Smooth muscle cell (in vitro differentiated cells): ENCODE measurements around the gene TPRG1L. TPM values are rescaled to one million over a fixed set of nuclear protein-coding genes. Genes with fewer than 3 reads are reported as not detected.

Source experiments
- DNase-seq: peaks from one replicate; lab custom pipeline; 2025; ENCODE audit not compliant: unreplicated experiment; lab: John Stamatoyannopoulos, UW
- H2AFZ ChIP-seq: fragments of 200-600 bp; sonication (generic); 2 replicates; pipeline ENCODE4 v1.6.0; 2016; ENCODE audit warnings: antibody characterized with exemption, low read depth, mild to moderate bottlenecking
- H3F3A ChIP-seq: fragments of 200-600 bp; sonication (generic); 2 replicates; pipeline ENCODE4 v1.6.0; 2017; ENCODE audit warnings: antibody characterized with exemption, low read depth
- H3K27ac ChIP-seq: fragments of 200-600 bp; sonication (generic); 2 replicates; pipeline ENCODE4 v1.5.1; 2016; ENCODE audit warnings: low read depth, mild to moderate bottlenecking
- H3K27me3 ChIP-seq: fragments of 200-600 bp; sonication (generic); 2 replicates; pipeline ENCODE4 v1.6.1; 2016; ENCODE audit warnings: low read depth, mild to moderate bottlenecking
- H3K36me3 ChIP-seq: fragments of 200-600 bp; sonication (generic); 2 replicates; pipeline ENCODE4 v1.5.1; 2016; ENCODE audit warnings: low read depth
- H3K4me1 ChIP-seq: fragments of 200-600 bp; sonication (generic); 2 replicates; pipeline ENCODE4 v1.5.1; 2016; ENCODE audit warnings: low read depth
- H3K4me2 ChIP-seq: fragments of 200-600 bp; sonication (generic); 2 replicates; pipeline ENCODE4 v1.6.0; 2016; ENCODE audit warnings: mild to moderate bottlenecking
- H3K4me3 ChIP-seq: fragments of 200-600 bp; sonication (generic); 2 replicates; pipeline ENCODE4 v1.5.1; 2016; ENCODE audit warnings: mild to moderate bottlenecking
- H3K79me2 ChIP-seq: fragments of 200-600 bp; sonication (generic); 2 replicates; pipeline ENCODE4 v1.6.0; 2016; ENCODE audit warnings: low read depth, mild to moderate bottlenecking
- H3K9ac ChIP-seq: fragments of 200-600 bp; sonication (generic); 2 replicates; pipeline ENCODE4 v1.6.0; 2016; ENCODE audit warnings: low read depth
- H3K9me3 ChIP-seq: fragments of 200-600 bp; sonication (generic); replicated peaks from 2 replicates; pipeline ENCODE4 v1.5.1; 2016; ENCODE audit warnings: low read depth
- H4K20me1 ChIP-seq: fragments of 200-600 bp; sonication (generic); 2 replicates; pipeline ENCODE4 v1.6.0; 2016; ENCODE audit warnings: low read depth
- CTCF ChIP-seq: fragments of 200-600 bp; sonication (generic); IDR thresholded peaks from 2 replicates; pipeline ENCODE4 v1.5.1; 2017; ENCODE audit warnings: borderline replicate concordance, mild to moderate bottlenecking, antibody characterized with exemption; ENCODE audit not compliant: insufficient read depth, poor library complexity, severe bottlenecking
- WGBS: methylation state at CpG from one replicate; pipeline ENCODE4 v1.1.7; 2016; ENCODE audit warnings: low lambda C conversion rate; 5-methylcytosine and 5-hydroxymethylcytosine counted together
- polyA plus RNA-seq: library from polyadenylated mRNA; unstranded; fragments of >200 nt; fragmentation: Nextera tagmentation; extraction: Ambion mirVana; gene quantifications from 2 replicates; pipeline ENCODE4 v1.2.1, GENCODE V29; 2016
- total RNA-seq: library from RNA; depleted of rRNA; stranded (reverse); fragments of >200 nt; gene quantifications from 2 replicates; pipeline ENCODE4 v1.2.3, GENCODE V29; 2014

TPRG1L gene
- total and polyA plus RNA-seq, 2 experiments from 2014 or later = 20.7 to 35.0 TPM

GRCh38 chr1:3577711-3578432 is 46.9 kb upstream of the TPRG1L start:
- no peak overlapping the region for H3K9ac ChIP-seq
- H3K4me3 ChIP-seq = no peak overlapping the region
- H3K4me1 ChIP-seq = no peaks in the 10 kb centered on the region
- H4K20me1 ChIP-seq = no peaks in the 10 kb centered on the region
- no peaks in the 10 kb centered on the region for H3K36me3 ChIP-seq
- H3F3A ChIP-seq = no peaks in the 10 kb centered on the region
- 91% methylated on average over 26 of the region's 27 CpGs for WGBS
- no peak overlapping the region for H3K27ac ChIP-seq
- no peak overlapping the region for H3K4me2 ChIP-seq
- no peaks in the 10 kb centered on the region for H3K9me3 ChIP-seq
- no peak for TF ChIP-seq CTCF
- no peak overlapping the region for H2AFZ ChIP-seq
- DNase-seq = no peak
- no peaks in the 10 kb centered on the region for H3K79me2 ChIP-seq
- no peaks in the 10 kb centered on the region for H3K27me3 ChIP-seq

GRCh38 chr1:3578433-3578805 is 46.4 kb upstream of the TPRG1L start:
- Histone ChIP-seq H3K36me3 (no peaks in the 10 kb centered on the region), H3K4me3 (no peak overlapping the region), H3K4me2 (no peak overlapping the region), H3K4me1 (no peaks in the 10 kb centered on the region), H3K79me2 (no peaks in the 10 kb centered on the region), H3F3A (no peaks in the 10 kb centered on the region), H3K9me3 (no peaks in the 10 kb centered on the region), H4K20me1 (no peaks in the 10 kb centered on the region), H2AFZ (no peak overlapping the region), H3K9ac (no peak overlapping the region), H3K27ac (no peak overlapping the region), H3K27me3 (no peaks in the 10 kb centered on the region)
- 84% methylated on average over 7 of the region's 8 CpGs for WGBS
- TF ChIP-seq CTCF = no peak
- DNase-seq = no peak

- TF ChIP-seq CTCF = no peak
- WGBS = 89% methylated on average over 18 of the region's 19 CpGs
- Histone ChIP-seq H3K9me3 (no peaks in the 10 kb centered on the region), H3K4me3 (no peak overlapping the region), H3F3A (no peaks in the 10 kb centered on the region), H3K79me2 (no peaks in the 10 kb centered on the region), H3K4me1 (no peaks in the 10 kb centered on the region), H2AFZ (no peak overlapping the region), H4K20me1 (no peaks in the 10 kb centered on the region), H3K27ac (no peak overlapping the region), H3K9ac (no peak overlapping the region), H3K4me2 (no peak overlapping the region), H3K27me3 (no peaks in the 10 kb centered on the region), H3K36me3 (no peaks in the 10 kb centered on the region)
- no peak for DNase-seq
These were observed 45.9 kb upstream of the TPRG1L start for GRCh38 chr1:3578906-3579305.

- no peaks in the 10 kb centered on the region for H3K27me3 ChIP-seq
- H3K27ac ChIP-seq = no peak overlapping the region
- H2AFZ ChIP-seq = no peak overlapping the region
- H3K4me1 ChIP-seq = no peaks in the 10 kb centered on the region
- no peak overlapping the region for H3K4me2 ChIP-seq
- no peak for TF ChIP-seq CTCF
- 94% methylated on average over 16 of the region's 16 CpGs for WGBS
- no peak overlapping the region for H3K4me3 ChIP-seq
- no peaks in the 10 kb centered on the region for H3K79me2 ChIP-seq
- no peaks in the 10 kb centered on the region for H3K36me3 ChIP-seq
- no peaks in the 10 kb centered on the region for H3F3A ChIP-seq
- no peaks in the 10 kb centered on the region for H3K9me3 ChIP-seq
- H3K9ac ChIP-seq = no peak overlapping the region
- no peak for DNase-seq
- no peaks in the 10 kb centered on the region for H4K20me1 ChIP-seq
These were observed 45.2 kb upstream of the TPRG1L start for GRCh38 chr1:3579626-3580025.
